ENCODE data around the gene COL16A1.

The COL16A1 gene

GRCh38 chr1:31665234-31665878, 38.5 kb downstream of the COL16A1 start:
- no peak for DNase-seq (ENCODE audit: low spot score)

- no peak for DNase-seq (ENCODE audit: low spot score)
Observed at GRCh38 chr1:31664528-31664927, 39.3 kb downstream of the COL16A1 start.

GRCh38 chr1:31663622-31664452, 40.0 kb downstream of the COL16A1 start:
- DNase-seq (ENCODE audit: low spot score), result peak; percentile 93

DNA sequence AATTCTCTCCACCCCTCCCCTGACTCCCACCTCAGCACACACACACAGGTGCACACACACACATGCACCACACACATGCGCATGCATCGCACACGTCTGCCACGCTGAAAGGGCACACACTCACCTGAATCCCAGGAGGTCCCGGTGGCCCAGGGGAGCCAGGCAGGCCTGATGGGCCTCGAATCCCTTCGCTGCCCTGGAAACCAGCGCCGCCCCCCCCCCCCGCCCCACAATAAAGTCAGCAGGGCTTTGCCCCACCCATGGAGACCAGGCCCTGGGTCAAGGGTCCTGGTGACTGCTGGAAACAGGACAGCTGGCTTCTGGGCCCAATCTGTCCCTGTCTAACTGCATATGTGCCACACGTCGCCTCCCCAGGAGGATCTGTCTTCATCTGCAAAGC, 41.4 kb downstream of the COL16A1 start:
- no peak for DNase-seq (ENCODE audit: low spot score)

- no peak for DNase-seq (ENCODE audit: low spot score)
Observed at GRCh38 chr1:31661856-31662255, 42.0 kb downstream of the COL16A1 start.

- no peak for DNase-seq (ENCODE audit: low spot score)
Observed at GRCh38 chr1:31660871-31661455, 42.9 kb downstream of the COL16A1 start.

GRCh38 chr1:31659889-31660288, 43.9 kb downstream of the COL16A1 start:
- DNase-seq (ENCODE audit: low spot score), result no peak

- DNase-seq (ENCODE audit: low spot score), result no peak
Observed at GRCh38 chr1:31658721-31659120, 45.1 kb downstream of the COL16A1 start.

- no peak for DNase-seq (ENCODE audit: low spot score)
Observed at GRCh38 chr1:31657972-31658510, 45.8 kb downstream of the COL16A1 start.

GRCh38 chr1:31657020-31657804, 46.6 kb downstream of the COL16A1 start:
- no peak for DNase-seq (ENCODE audit: low spot score)

DNA sequence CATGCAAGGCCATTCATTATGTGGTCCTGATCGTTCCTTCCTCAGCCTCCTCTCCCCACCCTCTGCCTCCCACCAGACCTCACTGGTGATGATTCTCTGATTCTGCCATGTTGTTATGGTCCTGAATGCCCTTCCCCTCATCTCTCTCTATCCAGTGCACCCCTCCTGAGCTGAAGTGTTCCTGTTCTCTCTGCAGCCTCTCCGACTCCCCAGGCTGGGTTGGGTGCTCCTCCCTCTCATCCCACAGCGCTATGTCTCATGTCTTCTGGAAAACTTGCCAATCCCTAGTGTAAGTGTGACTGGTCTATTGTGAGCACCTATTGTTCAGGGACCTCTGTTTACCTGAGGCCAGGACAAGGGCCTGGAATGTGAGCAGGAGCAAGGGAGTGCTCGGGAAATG, 48.1 kb downstream of the COL16A1 start:
- no peak for DNase-seq (ENCODE audit: low spot score)

DNA sequence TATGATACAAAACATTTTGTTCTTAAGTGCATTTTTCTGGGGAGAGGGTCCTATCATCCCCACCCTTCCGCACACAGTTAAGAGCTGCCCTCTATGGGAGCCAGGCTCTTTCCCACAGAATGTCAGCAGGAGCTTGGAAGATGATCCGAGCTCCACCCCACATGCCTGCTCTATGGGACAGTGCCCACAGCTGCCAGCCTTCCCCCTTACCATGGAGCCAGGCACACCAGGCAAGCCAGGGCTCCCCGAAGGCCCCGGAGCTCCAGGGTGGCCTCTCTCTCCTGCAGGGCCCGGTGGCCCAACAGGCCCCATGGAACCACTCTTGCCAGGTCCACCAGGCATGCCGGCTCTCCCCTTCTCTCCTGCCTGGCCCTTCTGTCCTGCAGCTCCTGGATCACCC, 48.7 kb downstream of the COL16A1 start:
- no peak for DNase-seq (ENCODE audit: low spot score)

- DNase-seq (ENCODE audit: low spot score), result no peak
Observed at GRCh38 chr1:31654474-31654776, 49.4 kb downstream of the COL16A1 start.

- no peak for DNase-seq (ENCODE audit: low spot score)
Observed at GRCh38 chr1:31653717-31654473, 49.9 kb downstream of the COL16A1 start.

DNA sequence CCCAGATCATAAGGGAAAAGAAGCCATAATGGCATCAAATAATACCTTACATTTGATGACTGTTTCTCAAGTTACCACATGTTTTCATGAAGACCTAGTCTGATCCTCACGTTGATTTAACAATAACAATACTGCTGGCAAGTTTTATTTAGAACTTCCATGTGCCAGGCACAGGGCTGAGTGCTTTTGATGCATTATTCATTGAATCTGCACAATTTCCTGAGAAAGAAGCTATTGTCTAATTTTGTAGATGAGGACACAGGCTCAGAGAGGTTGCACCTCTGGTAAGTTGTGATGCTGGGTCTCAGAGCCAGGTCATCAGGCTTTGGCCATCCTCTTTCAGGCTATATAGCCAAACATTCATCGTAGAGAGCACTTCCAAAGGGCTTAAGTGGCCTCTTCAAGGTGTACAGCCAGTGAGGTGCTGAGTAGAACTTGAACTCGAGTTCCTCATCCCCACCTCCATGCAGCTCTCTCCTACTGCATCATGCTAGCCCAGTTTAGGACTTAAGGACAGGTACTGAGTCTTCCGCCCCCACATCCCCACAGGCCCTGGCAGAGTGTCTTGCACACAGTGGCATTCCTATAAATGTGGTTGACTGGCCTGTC, 50.8 kb downstream of the COL16A1 start:
- no peak for DNase-seq (ENCODE audit: low spot score)

DNA sequence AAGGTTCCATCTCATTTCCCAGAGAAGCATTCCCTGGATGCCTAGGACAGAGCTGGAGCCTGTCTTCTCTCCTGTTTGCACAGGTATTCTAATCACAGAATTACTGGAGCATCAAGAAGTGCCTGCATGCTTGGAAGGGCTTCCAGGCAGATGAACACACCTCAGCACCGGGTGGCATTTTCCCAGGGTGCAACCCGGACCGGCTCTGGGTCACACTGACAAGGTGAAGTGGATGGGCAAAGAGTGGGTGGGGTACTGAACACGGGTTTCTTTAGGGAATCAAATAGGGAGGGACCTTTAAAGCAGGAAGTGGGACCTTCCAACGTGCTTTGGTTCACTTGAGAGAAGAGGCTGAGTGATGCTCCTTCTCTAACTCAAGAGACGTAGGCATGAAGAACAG, 52.1 kb downstream of the COL16A1 start:
- no peak for DNase-seq (ENCODE audit: low spot score)

GRCh38 chr1:31651089-31651420, 52.8 kb downstream of the COL16A1 start:
- DNase-seq (ENCODE audit: low spot score), result no peak

DNA sequence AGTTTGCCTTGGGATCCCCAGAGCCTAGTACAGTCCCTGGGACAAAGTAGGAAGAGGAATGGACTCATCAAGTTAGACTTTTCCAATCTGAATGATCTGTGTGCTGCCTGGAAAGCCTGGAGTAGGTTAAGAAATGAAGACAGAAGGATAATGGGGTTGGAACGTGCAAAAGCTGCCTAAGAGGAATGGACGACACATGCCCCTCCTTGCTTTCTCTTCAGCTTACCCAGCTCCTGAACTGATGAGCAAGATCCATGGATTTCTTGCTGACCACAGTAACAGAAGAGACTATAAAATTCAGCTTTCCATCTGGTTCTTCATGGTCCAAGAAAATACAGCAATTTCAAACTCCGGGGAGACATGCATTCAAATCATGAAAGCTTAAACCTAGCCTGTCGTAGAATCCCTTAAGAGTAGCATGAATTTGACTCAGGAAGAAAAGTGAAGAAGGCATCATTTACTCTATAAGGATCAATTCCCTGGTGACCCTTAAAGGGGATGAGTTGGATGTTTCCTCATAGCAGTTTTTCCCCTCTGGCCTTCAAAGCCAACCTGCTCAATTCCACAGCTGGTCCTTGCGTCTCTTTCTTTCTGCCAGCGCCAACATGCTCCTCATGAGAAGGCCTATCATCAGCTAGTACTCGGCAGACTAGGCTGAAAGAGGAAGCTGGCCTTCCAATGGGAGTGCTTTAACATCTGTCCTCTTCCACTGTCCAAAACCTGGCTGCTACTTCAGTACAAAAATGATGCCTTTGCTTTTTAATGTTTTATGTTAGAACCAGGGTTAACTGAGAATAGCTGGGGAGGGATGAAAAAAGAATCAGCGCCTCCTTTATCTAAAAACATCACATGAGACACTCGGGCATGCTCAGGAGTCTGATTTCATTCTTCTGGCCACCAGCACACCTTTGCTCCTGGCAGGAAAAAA, 53.4 kb downstream of the COL16A1 start:
- DNase-seq (ENCODE audit: low spot score), result no peak

- no peak for DNase-seq (ENCODE audit: low spot score)
Observed at GRCh38 chr1:31648641-31649357, 55.0 kb downstream of the COL16A1 start.

- DNase-seq (ENCODE audit: low spot score), result no peak
Observed at GRCh38 chr1:31648190-31648589, 55.6 kb downstream of the COL16A1 start.
